Neural cell (in vitro differentiated cells): ENCODE measurements around the gene HOXA10.

Source experiments
- CTCF ChIP-seq: fragments of 450-650 bp; IDR thresholded peaks from 2 replicates; pipeline ENCODE4 v1.5.1; 2014; ENCODE audit warnings: antibody characterized with exemption, mild to moderate bottlenecking, moderate library complexity; ENCODE audit not compliant: poor library complexity, severe bottlenecking
- EP300 ChIP-seq: fragments of 450-650 bp; conservative IDR thresholded peaks from 2 replicates; pipeline ENCODE4 v1.6.1; 2014; ENCODE audit warnings: antibody characterized with exemption, mild to moderate bottlenecking, moderate library complexity; ENCODE audit not compliant: poor library complexity, severe bottlenecking
- EZH2 ChIP-seq: fragments of 200-600, 300-800 bp; shearing (Covaris generic), sonication (generic); IDR thresholded peaks from 2 replicates; pipeline ENCODE4 v1.6.1; 2014; ENCODE audit warnings: antibody characterized with exemption, low read length, borderline replicate concordance, mild to moderate bottlenecking; ENCODE audit not compliant: insufficient read depth, poor library complexity, severe bottlenecking
- POLR2AphosphoS5 ChIP-seq: IDR thresholded peaks from 2 replicates; pipeline ENCODE4 v1.6.1; 2012
- RAD21 ChIP-seq: fragments of 450-650 bp; conservative IDR thresholded peaks from 2 replicates; pipeline ENCODE4 v1.6.1; 2014; ENCODE audit warnings: antibody characterized with exemption, mild to moderate bottlenecking, moderate library complexity
- TAF1 ChIP-seq: IDR thresholded peaks from 2 replicates; pipeline ENCODE4 v1.6.1; 2012; ENCODE audit warnings: low read depth

DNA sequence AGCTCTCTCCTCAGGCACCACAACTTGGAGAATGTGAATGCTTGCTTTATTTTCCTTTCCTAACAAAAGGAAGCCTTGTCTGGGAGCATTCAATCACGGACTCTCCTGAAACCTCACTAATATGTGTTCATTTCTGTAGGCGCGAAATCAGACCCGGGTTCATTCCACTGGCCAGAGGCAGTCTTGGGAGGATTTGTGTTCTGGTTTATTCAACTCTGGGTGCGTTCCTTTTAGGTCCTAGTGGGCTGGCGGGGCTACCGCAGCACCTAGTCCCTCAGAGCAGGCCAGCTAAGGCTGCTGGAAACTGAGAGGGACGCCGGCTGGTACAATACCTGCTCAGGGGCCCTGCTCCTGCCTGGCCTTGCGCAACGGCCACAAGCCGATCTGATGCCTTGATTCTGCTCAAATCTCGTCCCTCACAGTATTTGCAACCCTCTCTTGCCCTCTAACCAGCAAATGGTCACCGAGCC is 51.1 kb downstream of the HOXA10 start:
- TF ChIP-seq RAD21 (no peak), CTCF (no peak), TAF1 (no peak), POLR2AphosphoS5 (no peak), EZH2 (no peak), EP300 (no peak)
